HG03520 (cell line): ENCODE results near the gene PFDN6.
"Not testable (repeated sequence)": the region's sequence is repeated elsewhere in the genome, so short reads cannot be mapped to it uniquely, and the experiment has no call there.

Source experiments
- ATAC-seq: cut with Tn5 transposase; IDR thresholded peaks from one replicate; pipeline ENCODE4 v1.9.1; 2021; ENCODE audit warnings: mild to moderate bottlenecking, moderate library complexity; ENCODE audit not compliant: unreplicated experiment

PFDN6 gene

GRCh38 chr6:33273129-33273923, 16.1 kb upstream of the PFDN6 start:
- ATAC-seq, result no peak

- ATAC-seq, result no peak
Observed at GRCh38 chr6:33273924-33274902, 15.2 kb upstream of the PFDN6 start.

- not testable (repeated sequence) for ATAC-seq
Observed at GRCh38 chr6:33275795-33276580, 13.4 kb upstream of the PFDN6 start.

GRCh38 chr6:33276581-33276863, 12.9 kb upstream of the PFDN6 start:
- no peak for ATAC-seq

DNA sequence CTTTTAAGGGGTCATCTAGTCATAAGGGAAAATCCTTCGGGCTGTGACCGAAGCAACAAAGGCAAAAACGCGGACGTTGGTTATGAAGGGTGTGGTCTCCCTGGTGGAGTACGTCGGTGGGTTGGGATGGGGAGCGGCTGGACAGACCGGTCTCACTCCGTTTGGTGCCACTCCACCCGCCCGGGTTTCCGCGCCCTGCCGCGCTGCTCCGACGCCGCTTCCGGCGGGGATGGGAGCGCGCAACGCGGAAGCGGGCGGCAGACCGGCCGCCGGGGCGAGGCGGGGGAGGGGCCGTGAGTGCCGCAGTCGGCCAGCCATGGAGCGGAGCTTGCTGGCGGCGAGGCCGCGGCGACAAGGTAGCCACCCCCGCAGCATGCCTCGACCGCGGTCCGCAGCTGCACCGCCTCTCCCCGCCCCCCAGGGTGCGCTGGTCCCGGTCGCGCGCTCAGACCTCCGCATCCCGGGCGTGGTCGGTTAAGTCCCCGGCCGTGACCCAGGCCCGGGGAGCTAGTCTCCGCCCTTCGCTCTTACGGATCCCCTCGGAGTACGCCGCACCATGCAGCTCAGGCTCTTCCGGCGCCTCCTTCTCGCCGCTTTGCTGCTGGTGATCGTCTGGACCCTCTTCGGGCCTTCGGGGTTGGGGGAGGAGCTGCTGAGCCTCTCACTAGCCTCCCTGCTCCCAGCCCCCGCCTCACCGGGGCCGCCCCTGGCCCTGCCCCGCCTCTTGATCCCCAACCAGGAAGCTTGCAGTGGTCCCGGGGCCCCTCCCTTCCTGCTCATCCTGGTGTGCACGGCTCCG, 12.3 kb upstream of the PFDN6 start, which contains the start of gene B3GALT4:
B3GALT4 (plus strand) TSS at position 260 of the 799 bp plus-strand sequence; CDS start at position 557, 297 bp downstream.
- peak; percentile 44 for ATAC-seq

GRCh38 chr6:33277663-33278391, 11.6 kb upstream of the PFDN6 start:
- ATAC-seq, result no peak

- ATAC-seq, result no peak
Observed at GRCh38 chr6:33278392-33278741, 11.0 kb upstream of the PFDN6 start.

- no peak for ATAC-seq
Observed at GRCh38 chr6:33278810-33279209, 10.6 kb upstream of the PFDN6 start.

GRCh38 chr6:33279257-33279695, 10.1 kb upstream of the PFDN6 start:
- ATAC-seq, result no peak

- no peak for ATAC-seq
Observed at GRCh38 chr6:33279971-33280511, 9.4 kb upstream of the PFDN6 start.

GRCh38 chr6:33280539-33280938, 8.9 kb upstream of the PFDN6 start:
- no peak for ATAC-seq

- not testable (repeated sequence) for ATAC-seq
Observed at GRCh38 chr6:33285214-33285613, 4.2 kb upstream of the PFDN6 start.

DNA sequence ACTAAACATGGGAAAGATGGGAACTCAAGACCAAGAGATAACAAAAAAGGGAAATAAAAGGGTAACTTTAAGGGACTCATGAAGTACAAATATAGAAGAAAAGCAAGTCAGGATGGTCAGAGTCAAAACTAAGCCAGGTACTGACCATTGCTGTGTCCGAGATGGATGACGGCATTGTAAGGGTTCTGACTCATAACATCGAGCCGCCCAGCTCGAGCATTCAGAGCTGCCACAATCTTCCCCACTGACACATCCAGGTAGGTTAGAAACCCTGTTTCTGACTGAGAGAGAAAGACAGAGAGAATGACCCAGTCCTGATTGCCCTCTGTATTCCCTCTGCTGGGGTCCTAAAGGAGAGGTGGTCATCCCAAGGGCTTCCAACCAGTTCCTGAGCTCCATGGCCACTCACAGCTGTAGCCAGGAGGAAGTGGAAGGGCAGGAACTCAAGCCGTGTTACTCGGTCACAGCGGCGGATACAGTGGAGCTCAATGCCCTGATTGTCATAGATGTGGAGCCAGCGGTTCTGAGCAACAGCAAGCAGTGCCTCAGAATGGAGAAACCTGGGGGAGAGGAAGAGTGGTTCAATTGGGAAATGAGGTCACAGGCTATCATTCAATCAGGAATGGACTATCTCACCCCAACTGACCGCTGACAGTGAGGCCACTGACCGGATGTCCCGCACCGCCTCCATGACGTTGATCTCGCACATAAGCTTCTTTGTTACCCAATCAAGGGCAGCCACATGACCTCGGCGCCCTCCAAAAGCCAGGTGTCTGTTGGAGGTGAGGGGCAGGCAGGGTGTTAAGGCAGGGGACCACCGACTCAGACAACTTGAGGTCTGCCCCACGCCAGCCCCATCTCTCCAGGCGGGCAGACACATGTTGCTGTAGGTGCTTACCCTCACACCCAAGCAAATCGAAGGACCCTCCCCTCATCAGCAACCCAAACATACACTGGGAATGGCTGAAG, 2.2 kb upstream of the PFDN6 start:
- ATAC-seq, result no peak

DNA sequence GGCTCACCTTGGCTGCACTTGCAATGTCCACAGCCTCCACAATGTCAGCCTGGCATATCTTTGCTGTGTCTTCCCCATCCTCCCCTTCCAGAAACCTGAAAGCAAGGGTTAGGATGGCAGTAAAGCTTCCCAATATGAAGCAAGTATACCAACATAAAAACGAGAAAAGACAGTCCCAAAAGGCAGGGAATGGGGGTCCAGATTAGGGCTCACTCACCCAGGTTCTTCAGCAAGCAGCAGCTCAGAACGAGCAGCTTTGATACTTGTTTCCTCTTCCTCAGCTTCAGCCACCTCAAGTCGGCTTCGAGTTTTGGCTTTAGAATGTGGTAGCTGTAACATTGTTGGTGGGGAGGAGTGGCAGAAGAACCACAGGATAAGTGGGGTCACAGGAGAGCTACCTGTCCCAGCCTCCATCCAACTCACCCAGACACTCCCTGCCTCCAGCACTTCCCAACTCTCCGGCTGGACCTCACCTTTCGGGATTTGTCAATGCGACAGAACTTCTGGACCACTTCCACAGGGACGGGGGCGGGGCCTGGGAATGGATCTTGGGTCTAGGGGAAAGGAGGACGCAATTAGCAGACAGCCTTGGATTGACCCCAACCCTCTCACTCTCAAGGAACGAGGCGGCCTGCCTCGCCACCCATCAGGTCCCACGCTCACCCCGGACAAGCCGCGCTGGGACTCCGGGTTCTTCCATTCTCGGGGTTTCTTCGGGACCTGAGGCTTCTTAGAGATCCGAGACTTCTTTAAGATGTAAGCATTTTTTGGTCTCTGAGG, 1.1 kb upstream of the PFDN6 start:
- no peak for ATAC-seq

DNA sequence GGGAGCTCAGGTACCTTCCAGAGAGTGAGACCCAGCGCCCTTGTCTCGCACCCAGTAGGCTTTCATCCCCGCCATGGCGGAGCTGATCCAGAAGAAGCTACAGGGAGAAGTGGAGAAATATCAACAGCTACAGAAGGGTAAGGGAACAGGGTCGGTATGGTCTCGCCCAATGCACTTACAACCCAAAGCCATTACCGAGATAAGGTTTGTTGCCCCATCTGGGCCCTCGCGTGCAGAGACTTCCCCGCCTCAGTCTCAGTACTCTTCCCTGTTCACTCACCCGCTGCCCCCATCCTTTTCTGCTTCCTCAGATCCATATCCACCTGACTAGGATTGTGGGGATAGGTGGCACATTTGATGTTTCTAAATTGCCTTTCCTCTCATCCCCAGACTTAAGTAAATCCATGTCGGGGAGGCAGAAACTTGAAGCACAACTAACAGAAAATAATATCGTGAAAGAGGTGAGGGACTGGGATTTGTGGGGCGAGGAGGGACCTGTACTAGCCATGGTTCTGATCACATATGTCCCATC, 449 bp downstream of the PFDN6 start:
- no peak for ATAC-seq

GRCh38 chr6:33290459-33290858, 1.1 kb downstream of the PFDN6 start:
- ATAC-seq, result no peak

GRCh38 chr6:33292996-33293682, 3.7 kb downstream of the PFDN6 start:
- ATAC-seq, result no peak
